ENCODE results near the gene WIZ. TPM values are rescaled to one million over a fixed set of nuclear protein-coding genes. Genes with fewer than 3 reads are reported as not detected.

Gene WIZ
- polyA plus RNA-seq, 3 donors = 32.6 to 43.1 (median 42.2) TPM

GRCh38 chr19:15467734-15468214, 18.0 kb upstream of the WIZ start:
- no peak for DNase-seq

- no peak for DNase-seq
Measured at GRCh38 chr19:15466851-15467733, 17.3 kb upstream of the WIZ start.

GRCh38 chr19:15464394-15465385, 14.9 kb upstream of the WIZ start, which contains the start of gene RASAL3:
Gene RASAL3, minus strand, starts transcription at chr19:15464544. Its CDS starts 186 bp downstream, at chr19:15464358.
- no peak for DNase-seq

- no peak for DNase-seq
Measured at GRCh38 chr19:15463861-15464371, 14.2 kb upstream of the WIZ start.

- DNase-seq = no peak
Measured at GRCh38 chr19:15461694-15462093, 11.9 kb upstream of the WIZ start.

- no peak for DNase-seq
Measured at GRCh38 chr19:15457701-15458484, 8.1 kb upstream of the WIZ start.

GRCh38 chr19:15456871-15457700, 7.3 kb upstream of the WIZ start:
- DNase-seq = no peak

- DNase-seq = no peak
Measured at GRCh38 chr19:15456441-15456840, 6.7 kb upstream of the WIZ start.

GRCh38 chr19:15455996-15456395, 6.2 kb upstream of the WIZ start:
- DNase-seq = no peak

GRCh38 chr19:15453906-15454860, 4.4 kb upstream of the WIZ start:
- DNase-seq = no peak

- DNase-seq = no peak
Measured at GRCh38 chr19:15453091-15453578, 3.4 kb upstream of the WIZ start.

GRCh38 chr19:15452111-15453047, 2.6 kb upstream of the WIZ start:
- peak; percentile 78 for DNase-seq

- DNase-seq = no peak
Measured at GRCh38 chr19:15450528-15450890, 753 bp upstream of the WIZ start.

- no peak for DNase-seq
Measured at GRCh38 chr19:15448778-15449619, 757 bp downstream of the WIZ start.

- no peak for DNase-seq
Measured at GRCh38 chr19:15448044-15448777, 1.5 kb downstream of the WIZ start.

GRCh38 chr19:15447057-15447456, 2.7 kb downstream of the WIZ start:
- no peak for DNase-seq

Data from renal pelvis (tissue), 4 donors.